Measurements from ENCODE around the gene LLCFC1.

DNA sequence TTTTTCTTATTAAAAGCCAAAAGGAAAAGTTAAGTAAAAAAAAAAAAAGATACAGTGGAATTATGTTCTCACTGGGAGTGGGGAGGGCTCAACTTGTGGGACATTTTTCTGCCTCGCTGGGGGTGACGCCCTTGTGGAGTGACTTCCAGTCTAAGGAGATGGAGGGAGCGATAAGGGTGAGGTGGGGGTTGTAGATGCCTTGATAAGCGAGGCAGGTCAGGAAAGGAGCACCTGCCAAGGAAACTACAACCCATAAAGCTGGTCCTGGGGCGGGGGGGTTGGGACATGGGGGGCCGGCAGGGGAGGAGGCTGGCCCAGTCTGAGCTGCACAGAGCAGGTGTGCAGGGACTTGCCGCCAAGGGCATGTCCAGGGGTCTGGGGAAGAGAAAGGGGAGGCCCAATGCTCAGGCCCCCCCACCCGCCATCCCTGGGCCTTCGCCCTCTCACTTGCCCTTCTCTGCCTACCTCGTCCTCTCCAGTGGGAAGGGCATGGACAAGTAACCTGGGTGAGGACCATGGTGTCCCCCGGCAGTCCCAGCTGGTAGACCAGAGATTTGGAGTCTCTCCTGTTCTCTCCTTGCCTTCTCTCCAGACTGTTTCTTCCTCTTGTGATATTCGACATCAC, 3.2 kb upstream of the LLCFC1 start:
- TF ChIP-seq POLR2A (IDR thresholded peaks at IDR 0.05), result no peak
- TF ChIP-seq, protein P1, sequence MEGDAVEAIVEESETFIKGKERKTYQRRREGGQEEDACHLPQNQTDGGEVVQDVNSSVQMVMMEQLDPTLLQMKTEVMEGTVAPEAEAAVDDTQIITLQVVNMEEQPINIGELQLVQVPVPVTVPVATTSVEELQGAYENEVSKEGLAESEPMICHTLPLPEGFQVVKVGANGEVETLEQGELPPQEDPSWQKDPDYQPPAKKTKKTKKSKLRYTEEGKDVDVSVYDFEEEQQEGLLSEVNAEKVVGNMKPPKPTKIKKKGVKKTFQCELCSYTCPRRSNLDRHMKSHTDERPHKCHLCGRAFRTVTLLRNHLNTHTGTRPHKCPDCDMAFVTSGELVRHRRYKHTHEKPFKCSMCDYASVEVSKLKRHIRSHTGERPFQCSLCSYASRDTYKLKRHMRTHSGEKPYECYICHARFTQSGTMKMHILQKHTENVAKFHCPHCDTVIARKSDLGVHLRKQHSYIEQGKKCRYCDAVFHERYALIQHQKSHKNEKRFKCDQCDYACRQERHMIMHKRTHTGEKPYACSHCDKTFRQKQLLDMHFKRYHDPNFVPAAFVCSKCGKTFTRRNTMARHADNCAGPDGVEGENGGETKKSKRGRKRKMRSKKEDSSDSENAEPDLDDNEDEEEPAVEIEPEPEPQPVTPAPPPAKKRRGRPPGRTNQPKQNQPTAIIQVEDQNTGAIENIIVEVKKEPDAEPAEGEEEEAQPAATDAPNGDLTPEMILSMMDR (IDR thresholded peaks at IDR 0.05), result no peak
- no peak for TF ChIP-seq EP300 (IDR thresholded peaks at IDR 0.05)
- TF ChIP-seq POLR2AphosphoS5 (IDR thresholded peaks at IDR 0.05), result no peak

All from sigmoid colon (tissue), 4 donors.